TTC549 (cell line): ENCODE measurements around the gene PLEKHG4B.
"Not testable (repeated sequence)": the region's sequence is repeated elsewhere in the genome, so short reads cannot be mapped to it uniquely, and the experiment has no call there.

ENCODE experiments used
- FAIRE-seq: peaks from 2 replicates; lab custom pipeline; 2012; peaks lifted over from hg19 to GRCh38; lab: Jason Lieb, UNC

Gene PLEKHG4B

DNA sequence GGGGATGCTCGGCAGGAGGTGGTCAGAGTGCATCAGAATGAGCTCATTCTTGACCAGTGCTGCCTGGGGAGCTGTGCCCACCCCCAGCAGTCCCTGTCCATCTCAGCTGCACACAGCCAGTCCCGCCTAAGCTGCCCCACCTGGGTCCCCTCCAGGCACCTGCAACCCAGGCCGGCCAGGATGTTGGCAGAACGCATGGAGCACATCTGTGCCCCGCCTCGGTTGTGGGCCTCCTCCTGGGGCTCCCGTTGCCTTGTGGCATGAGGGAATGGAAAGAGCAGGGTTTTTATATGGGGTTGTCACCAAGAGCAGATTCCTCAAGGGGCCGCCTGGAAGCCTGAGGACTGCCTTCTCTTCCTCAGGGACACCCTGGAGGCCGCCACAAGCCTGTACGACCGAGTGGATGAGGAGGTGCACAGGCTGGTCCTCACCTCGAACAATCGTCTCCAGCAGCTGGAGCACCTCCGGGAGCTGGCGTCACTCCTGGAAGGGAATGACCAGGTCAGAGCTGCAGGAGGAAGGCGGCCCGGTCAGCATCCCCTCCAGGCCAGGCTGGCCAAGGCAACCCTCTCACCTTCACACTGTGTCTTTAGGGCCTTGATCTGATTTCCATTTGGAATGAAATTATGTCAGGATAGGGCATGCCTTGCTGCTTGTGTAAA is 64.6 kb downstream of the PLEKHG4B start:
- no peak for FAIRE-seq

DNA sequence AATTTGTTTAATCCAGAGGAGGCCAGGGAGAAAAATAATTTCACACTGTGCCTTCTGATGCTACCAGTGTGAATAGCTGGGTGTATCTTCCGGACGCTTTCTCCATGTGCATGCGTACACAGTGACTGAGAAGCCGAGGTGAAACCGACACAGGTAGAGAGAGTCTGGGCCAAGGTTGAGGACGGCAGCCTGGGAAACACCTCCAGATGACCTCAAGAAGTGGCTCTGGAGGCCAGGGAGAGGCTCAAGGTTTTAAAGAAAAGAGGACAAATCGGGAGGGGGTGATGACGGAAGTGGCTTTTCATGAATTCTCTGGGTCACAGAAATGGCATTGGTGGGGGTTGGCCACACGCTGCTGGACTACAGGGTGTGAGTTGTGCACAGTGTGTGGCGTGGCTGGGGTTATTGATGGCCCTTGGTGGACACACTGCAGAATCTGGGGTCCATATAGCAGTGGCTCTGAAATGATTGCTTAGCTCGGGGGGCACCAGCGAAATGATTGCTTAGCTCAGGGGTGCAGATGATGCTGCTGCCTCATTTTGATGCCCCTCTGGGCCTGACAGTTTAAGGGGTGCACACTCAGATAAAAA is 65.3 kb downstream of the PLEKHG4B start:
- FAIRE-seq: no peak

DNA sequence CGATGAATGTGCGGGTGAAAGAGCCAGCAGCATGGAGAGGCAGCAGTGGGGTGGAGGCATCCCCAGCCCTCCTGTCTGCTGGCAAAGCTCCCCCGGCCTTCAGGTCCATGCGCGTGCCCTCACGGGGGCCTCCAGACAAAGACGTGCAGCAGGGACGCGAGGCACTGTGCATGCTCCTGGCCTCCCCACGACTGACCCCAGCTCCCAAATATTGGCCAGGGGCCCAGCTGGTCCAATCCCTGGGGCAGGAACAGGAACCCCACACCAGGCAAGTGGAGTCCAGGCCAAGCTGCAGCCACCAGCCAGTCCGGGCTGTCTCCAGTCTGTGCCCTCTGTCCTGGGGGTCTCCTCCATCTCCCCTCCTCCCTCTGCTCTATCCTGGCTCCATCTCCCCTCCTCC is 65.8 kb downstream of the PLEKHG4B start:
- no peak for FAIRE-seq

DNA sequence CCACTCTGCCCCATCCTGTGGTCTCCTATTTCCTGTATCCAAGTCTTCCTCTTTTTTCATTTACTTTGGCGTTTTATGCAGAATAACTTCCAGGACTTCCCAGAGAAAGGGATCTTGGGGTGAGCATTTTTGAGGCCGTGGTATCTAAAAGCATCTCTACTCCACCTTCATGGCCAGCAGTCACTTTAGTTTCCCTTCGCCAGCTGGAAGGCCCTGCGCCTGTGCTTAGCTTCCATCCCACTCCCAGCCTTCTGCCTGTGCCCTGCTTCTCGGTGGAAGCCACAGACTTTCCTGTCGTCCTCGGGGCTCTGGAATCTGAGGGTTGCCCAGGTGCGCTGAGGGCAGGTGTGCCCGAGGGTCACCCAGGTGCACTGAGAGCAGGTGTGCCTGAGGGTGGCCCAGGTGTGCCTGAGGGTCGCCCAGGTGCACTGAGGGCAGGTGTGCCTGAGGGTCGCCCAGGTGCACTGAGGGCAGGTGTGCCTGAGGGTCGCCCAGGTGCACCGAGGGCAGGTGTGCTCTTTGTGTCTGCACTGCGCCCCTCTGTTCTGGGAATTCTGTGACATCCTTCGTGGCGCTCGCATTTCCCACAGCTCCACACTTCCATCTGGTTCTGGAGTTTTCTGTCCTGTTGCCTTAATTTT is 67.0 kb downstream of the PLEKHG4B start:
- no peak for FAIRE-seq

DNA sequence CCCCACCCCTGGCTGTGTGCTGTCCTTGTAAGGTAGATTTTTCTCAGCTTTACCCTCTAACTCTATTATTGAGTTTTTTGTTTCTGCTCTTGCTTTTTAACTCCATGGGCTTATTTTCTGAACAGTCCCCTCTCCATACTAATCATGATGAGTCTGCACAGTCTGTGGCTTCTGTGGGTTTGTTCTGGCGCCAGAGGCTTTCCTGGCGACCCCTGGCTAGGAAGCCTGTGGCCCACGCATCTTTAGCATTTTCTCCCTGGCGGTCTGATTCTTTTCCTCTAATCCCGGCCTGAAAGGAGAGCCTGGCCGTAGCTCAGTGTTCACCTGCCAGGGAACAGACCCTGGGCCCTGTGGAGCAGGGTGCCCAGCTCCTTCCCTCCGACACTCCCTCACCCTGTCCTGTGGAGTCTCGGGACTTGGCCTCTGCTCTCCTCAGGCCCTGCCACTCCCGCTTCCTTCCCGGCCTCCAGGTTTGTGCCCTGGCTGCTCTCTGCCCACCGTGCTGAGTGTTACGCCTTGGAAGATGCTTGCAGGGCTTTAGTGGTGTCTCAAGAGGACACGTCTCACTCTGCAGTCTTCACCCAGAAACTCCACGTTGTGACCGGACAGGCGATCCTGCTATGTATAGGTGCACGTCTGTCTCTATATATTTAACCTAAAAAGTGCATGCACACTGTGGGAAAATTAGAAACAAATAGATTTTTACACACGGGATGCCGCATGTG is 67.6 kb downstream of the PLEKHG4B start:
- FAIRE-seq: no peak

DNA sequence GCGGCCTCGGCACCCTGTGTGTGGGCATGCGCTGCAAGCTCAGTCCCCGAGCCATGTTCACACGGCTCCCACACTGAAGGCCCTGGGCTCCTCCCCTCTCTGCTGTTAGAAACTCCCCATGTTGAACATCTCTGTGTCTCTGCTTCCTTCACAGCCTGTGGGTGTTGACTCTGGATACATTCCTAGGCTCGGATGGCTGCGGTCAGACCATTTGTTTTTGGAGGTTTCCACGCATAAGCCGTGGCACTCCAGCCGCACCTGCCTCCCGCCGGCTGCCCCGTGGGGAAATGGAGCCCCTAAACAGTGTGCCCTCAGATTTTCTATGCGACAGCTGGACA is 68.2 kb downstream of the PLEKHG4B start:
- no peak for FAIRE-seq

DNA sequence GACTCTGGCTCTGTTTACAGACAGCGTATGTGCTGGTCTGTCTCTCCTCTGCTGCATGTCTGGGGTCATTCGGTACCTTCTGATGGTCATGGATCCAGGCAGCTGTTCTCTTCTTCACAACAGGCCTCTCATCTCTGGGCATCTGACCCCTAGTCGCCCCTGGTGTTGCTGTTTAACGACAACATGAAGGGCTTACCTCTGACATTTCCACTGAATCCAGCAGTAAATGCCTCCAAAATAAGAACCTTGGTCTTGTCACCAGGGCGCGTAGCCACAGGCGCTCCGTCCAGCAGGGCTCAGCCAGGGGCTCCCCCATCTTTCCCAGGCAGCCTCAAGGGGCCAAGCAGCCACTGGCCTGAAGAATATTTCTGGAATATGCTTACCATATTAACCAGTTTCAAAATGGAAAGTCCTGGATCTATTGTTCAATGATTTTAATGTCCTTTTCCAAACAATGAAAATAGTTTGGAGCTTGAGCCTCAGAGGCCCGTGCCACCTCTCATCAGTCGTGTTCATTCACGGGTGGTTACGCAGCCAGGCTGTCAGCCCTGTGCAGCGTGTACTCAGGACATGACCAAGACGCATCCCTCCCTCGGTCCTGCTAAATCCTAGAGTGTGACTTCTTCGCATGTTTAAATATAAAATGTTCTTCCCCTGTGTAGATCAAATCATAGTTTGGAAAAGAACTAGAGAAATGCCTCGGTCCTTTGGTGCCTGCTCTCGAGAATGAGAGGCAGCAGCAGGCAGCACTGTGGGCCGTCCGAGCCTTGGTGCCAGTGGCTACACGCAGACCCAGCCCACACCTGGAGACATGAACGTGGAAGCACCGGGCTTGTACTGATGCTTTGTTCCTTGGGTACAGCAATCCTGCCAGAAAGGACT is 69.2 kb downstream of the PLEKHG4B start:
- FAIRE-seq: no peak

DNA sequence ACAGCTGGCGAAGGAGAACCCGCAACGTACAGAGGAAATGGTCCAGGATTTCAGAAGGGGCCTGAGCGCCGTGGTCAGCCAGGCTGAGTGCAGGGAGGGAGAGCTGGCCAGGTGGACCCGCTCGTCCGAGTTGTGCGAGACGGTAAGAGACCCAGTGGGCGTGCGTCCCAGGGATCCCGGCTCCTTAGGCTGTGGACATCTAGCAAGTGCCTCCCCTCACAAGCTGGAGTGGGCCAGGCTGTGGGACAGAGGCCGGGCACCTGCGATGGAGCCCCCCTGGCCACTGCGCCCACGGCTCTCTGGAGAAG is 69.8 kb downstream of the PLEKHG4B start:
- no peak for FAIRE-seq

DNA sequence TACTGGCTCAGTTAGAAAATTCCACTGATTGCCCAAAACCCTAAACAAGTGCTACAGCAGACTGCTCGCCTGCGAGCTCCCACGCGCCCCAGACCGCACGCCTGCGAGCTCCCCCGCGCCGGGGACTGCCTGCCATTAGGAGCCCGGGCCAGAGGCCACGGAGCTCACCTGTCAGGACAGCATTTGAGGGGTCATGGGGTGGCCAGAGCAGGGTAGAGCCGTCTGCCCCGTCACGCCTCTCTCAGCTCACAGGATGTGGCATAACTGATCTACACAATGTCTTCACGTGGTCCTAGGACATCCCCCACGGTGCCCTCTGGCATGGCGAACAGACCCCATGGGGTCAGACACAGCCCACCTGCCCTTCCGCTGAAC is 70.2 kb downstream of the PLEKHG4B start:
- no peak for FAIRE-seq

DNA sequence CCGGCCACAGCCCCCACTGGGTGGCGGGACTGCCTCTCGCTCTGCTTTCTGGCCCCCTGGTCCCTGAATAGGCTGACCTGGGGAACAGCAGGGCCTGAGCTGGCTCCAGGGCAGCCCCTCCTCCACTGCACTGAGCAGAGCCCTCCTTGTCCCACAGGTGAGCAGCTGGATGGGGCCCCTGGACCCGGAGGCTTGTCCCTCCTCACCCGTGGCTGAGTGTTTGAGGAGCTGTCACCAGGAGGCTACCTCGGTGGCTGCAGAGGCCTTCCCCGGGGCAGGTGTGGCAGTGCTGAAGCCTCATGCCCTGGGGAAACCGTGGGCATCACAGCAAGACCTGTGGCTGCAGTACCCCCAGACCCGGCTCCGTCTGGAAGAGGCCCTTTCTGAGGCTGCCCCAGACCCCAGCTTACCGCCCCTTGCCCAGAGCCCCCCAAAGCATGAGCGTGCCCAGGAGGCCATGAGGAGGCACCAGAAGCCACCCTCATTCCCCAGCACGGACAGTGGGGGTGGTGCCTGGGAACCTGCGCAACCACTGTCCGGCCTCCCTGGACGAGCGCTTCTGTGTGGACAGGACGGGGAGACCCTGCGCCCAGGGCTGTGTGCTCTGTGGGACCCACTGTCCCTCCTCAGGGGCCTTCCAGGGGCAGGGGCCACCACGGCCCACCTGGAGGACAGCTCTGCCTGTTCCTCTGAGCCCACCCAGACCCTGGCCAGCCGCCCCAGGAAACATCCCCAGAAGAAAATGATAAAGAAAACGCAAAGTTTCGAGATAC is 70.8 kb downstream of the PLEKHG4B start:
- FAIRE-seq: no peak

DNA sequence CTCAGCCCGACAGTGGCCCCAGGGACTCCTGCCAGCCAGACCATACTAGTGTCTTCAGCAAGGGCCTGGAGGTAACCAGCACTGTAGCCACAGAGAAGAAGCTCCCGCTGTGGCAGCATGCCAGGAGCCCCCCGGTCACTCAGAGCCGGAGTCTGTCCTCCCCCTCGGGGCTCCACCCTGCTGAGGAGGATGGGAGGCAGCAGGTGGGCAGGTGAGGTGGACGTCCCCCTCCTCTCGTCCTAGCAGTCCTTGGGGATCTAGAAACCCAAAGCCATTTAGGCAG is 71.3 kb downstream of the PLEKHG4B start:
- no peak for FAIRE-seq

DNA sequence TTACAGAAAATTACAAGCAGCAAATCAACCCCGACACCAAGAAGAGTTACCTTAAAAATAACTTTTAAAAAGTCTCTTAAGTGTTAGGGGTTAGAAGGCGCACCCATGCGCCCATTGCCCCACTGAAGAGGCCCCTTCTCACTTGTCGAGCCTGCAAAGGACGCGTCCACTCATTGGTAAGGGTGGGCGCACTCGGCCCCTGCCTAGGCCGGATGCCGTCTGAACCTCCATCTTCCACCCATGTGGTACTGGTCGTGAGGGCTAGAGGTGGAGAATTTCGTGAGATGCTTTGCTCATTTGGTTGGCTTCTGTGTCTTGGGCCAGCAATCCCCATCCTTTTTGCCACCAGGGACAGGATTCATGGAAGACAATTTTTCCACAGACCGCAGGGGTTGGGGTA is 71.9 kb downstream of the PLEKHG4B start:
- no peak for FAIRE-seq

DNA sequence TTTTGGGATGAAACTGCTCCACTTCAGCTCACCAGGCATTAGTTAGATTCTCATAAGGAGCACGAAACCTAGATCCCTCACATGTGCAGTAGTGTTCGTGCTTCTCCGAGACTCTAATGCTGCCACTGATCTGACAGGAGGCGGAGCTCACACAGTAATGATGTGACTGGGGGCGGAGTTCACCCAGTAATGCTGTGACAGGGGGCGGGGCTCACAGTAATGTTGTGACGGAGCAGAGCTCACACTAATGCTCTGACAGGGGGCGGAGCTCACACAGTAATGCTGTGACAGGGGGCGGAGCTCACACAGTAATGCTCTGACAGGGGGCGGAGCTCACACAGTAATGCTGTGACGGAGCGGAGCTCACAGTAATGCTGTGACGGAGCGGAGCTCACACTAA is 72.3 kb downstream of the PLEKHG4B start:
- no peak for FAIRE-seq

DNA sequence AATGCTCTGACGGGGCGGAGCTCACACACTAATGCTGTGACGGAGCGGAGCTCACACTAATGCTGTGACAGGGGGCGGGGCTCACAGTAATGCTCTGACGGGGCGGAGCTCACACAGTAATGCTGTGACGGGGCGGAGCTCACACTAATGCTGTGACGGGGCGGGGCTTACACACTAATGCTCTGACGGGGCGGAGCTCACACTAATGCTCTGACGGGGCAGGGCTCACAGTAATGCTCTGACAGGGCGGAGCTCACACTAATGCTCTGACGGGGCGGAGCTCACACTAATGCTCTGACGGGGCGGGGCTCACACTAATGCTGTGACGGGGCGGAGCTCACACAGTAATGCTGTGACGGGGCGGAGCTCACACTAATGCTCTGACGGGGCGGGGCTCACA is 72.8 kb downstream of the PLEKHG4B start:
- FAIRE-seq: not testable (repeated sequence)

DNA sequence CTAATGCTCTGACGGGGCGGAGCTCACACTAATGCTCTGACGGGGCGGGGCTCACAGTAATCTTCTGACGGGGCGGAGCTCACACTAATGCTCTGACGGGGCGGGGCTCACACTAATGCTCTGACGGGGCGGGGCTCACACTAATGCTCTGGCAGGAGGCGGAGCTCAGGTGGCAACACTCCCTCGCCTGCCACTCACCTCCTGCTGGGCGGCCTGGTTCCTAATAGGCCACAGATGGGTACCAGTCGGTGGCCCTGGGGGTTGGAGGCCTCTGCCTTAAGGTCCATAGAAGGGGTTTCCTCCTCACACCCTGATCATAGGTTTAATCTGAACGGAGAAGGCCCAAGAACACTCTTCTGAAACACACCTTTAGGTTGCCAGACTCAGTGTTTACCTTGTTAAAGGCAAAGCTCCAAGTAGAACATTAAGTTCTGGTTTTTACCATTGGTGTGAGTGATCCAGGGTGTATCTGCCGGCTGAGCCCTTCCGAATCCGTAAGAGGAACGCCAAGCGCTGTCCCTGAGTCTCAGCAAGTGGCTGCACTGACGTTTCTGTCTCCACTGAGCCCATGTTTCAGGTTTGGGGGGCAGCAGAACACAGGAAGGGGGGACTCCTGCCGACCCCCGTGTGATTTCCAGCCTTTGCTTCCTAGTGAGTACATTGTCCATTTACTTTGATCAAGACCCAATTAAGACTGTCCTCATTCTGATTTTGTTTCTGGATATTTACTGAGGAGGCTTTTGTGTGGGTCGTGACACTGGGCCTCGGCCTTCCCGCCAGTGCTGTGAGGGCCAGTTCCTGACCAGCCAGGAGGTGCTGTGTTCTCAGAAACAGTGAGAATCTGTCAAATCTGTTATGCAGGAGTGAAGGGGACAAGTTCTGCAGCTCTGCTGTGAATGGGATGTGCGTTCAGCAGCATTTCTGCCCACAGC is 74.7 kb downstream of the PLEKHG4B start:
- FAIRE-seq: no peak

DNA sequence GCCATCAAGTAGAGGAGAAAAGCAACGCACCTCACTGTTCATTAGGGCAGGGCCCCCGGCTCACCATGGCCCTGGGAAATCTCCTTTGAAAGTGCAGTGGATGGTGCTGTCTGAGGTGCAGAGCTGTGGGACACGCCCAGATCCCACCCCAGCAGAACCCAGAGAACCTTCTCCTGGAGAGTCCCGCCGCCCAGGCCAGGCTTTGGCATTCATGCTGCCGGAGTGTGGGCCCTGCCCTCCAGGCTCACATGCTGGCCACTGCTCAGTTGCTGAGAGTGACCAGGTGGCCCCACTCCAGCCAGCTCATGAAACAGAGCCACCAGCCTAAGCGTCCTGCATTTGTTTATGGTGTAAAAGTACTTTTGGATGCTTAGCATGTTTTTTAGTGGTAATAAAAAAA is 75.5 kb downstream of the PLEKHG4B start:
- no peak for FAIRE-seq

DNA sequence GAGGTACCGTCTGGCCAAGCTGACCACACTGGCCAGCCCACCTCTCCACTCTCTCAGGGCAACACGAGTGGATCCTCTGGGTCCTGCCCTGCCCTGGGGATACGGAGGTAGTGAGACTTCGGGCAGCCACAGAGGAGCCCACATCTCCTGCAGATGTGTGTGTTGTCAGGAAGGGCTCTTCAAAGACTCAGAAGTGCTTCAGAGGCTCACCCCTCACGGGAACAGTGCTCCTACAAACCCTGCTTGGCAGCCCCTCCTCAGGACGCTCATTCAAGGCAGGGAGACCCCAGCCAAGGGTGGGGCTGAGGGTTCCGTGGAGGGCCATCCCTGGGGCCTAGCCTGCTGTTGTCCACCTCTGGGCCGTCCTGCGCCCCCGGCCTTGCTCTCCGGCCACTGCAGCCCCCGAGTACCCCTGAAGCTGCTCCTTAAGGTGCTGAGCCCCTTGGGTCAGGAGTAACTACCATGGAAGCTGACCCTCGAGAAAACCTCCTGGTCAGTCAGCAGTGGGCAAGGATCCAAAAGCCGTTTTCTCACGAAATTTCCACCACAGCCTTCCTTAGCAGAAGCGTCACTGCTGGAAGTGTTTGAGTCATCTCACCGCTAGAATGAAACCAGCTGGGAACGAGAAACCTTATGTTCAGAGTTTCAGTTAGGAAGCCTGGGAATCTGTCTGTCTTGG is 76.2 kb downstream of the PLEKHG4B start:
- FAIRE-seq: no peak

DNA sequence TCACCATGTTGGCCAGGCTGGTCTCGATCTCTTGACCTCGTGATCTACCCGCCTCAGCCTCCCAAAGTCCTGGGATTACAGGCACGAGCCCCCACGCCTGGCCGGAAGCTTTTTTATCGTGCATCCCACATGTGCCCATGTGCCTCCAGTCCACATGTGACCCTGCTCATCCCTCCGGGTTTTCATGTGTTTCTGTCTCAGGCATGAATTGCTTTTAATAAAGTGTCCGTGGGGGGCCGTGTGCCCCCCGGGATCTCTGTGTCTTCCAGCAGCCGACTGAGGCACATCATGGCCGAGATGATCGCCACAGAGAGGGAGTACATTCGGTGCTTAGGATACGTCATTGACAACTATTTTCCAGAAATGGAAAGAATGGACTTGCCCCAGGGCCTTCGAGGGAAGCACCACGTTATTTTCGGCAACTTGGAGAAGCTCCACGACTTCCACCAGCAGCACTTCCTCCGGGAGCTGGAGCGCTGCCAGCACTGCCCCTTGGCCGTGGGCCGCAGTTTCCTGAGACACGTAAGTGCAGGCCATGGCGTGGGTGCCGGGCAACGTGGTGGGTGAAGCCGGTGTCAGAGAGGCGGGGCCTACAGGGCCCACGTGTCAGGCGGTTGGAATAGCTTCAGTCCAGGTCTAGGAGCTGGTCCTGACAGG is 77.2 kb downstream of the PLEKHG4B start:
- FAIRE-seq: no peak

DNA sequence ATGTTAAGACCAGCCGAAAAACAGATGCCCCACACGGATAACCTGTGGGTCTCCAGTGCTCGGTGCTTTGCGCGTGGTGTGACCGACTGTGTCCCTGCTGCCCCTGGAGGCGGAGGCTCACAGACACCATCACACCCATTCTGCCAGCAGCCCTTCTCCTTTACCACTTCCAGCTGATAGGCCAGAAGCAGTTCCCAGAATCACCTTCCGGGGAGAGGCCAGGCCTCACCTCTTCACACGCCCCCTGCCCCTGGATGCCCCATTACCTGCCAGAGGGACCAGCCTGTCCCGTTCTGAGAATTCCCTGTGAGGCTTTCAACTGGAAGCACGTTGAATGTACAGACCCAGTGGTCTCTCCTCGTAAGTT is 77.7 kb downstream of the PLEKHG4B start:
- no peak for FAIRE-seq
